Nephron (organoid): ENCODE data around the gene RAB11FIP5.

Source experiments
- H3K27ac Mint-ChIP-seq, 3 experiments: 2 replicates each; pipeline ENCODE4 v1.8.0; 2020; ENCODE audit warnings: mixed read lengths in 3 of 3, mild to moderate bottlenecking in 2 of 3, moderate library complexity in 1 of 3
- H3K27me3 Mint-ChIP-seq: 2 replicates; pipeline ENCODE4 v1.8.0; 2021; ENCODE audit warnings: low read depth, mild to moderate bottlenecking, moderate library complexity, mixed read lengths
- H3K36me3 Mint-ChIP-seq: 2 replicates; pipeline ENCODE4 v1.8.0; 2020; ENCODE audit warnings: low read depth, mixed read lengths
- H3K4me1 Mint-ChIP-seq: 2 replicates; pipeline ENCODE4 v1.8.0; 2020; ENCODE audit warnings: mixed read lengths
- H3K4me3 Mint-ChIP-seq, 3 experiments: 2 replicates each; pipeline ENCODE4 v1.8.0; 2020; ENCODE audit warnings: mild to moderate bottlenecking in 3 of 3, mixed read lengths in 3 of 3, moderate library complexity in 2 of 3
- H3K9me3 Mint-ChIP-seq: 2 replicates; pipeline ENCODE4 v1.8.0; 2020; ENCODE audit warnings: mixed read lengths
- CTCF ChIP-seq, 3 experiments: fragments of 200-600 bp; sonication (generic); IDR thresholded peaks; one replicate each; pipeline ENCODE4 v1.5.0; 2021; ENCODE audit warnings: antibody characterized with exemption in 3 of 3; ENCODE audit not compliant: unreplicated experiment in 3 of 3

The RAB11FIP5 gene

GRCh38 chr2:73088211-73088610 lies 24.5 kb downstream of the RAB11FIP5 start:
- peaks cover 28% of the 10 kb centered on the region for H3K4me1 Mint-ChIP-seq
- no peak for TF ChIP-seq CTCF (IDR thresholded peaks at IDR 0.05; ENCODE audit: unreplicated experiment in 3 of 3)
- H3K9me3 Mint-ChIP-seq: no peaks in the 10 kb centered on the region
- peaks cover 3% of the 10 kb centered on the region for H3K36me3 Mint-ChIP-seq
- H3K27me3 Mint-ChIP-seq: no peaks in the 10 kb centered on the region
- no peak overlapping the region for H3K27ac Mint-ChIP-seq
- no peak overlapping the region for H3K4me3 Mint-ChIP-seq

GRCh38 chr2:73087311-73087710 lies 25.4 kb downstream of the RAB11FIP5 start:
- H3K36me3 Mint-ChIP-seq: peaks cover 3% of the 10 kb centered on the region
- peaks cover 28% of the 10 kb centered on the region for H3K4me1 Mint-ChIP-seq
- peak overlapping the region in 1 of 3 experiments; percentile 28 for H3K27ac Mint-ChIP-seq
- no peaks in the 10 kb centered on the region for H3K9me3 Mint-ChIP-seq
- H3K27me3 Mint-ChIP-seq: no peaks in the 10 kb centered on the region
- no peak for TF ChIP-seq CTCF (IDR thresholded peaks at IDR 0.05; ENCODE audit: unreplicated experiment in 3 of 3)
- H3K4me3 Mint-ChIP-seq: no peak overlapping the region

- Mint-ChIP-seq H3K9me3 (no peaks in the 10 kb centered on the region), H3K4me1 (peaks cover 22% of the 10 kb centered on the region), H3K27me3 (no peaks in the 10 kb centered on the region), H3K27ac (peak overlapping the region; percentile 74 to 96 (median 79)), H3K36me3 (peaks cover 3% of the 10 kb centered on the region), H3K4me3 (no peak overlapping the region)
- TF ChIP-seq CTCF (IDR thresholded peaks at IDR 0.05; ENCODE audit: unreplicated experiment in 3 of 3): peak; percentile 79 to 91 (median 87)
Observed at GRCh38 chr2:73085691-73086090, 27.1 kb downstream of the RAB11FIP5 start.

- Mint-ChIP-seq H3K4me3 (peak overlapping the region in 1 of 3 experiments; percentile 41), H3K9me3 (no peaks in the 10 kb centered on the region), H3K27ac (peak overlapping the region; percentile 70 to 96 (median 79)), H3K36me3 (peaks cover 3% of the 10 kb centered on the region), H3K27me3 (no peaks in the 10 kb centered on the region), H3K4me1 (peaks cover 18% of the 10 kb centered on the region)
- TF ChIP-seq CTCF (IDR thresholded peaks at IDR 0.05; ENCODE audit: unreplicated experiment in 3 of 3): no peak
Observed at GRCh38 chr2:73084971-73085370, 27.8 kb downstream of the RAB11FIP5 start.

- no peaks in the 10 kb centered on the region for H3K9me3 Mint-ChIP-seq
- H3K4me3 Mint-ChIP-seq: peak overlapping the region in 1 of 3 experiments; percentile 5
- H3K27ac Mint-ChIP-seq: peak overlapping the region; percentile 70 to 96 (median 79)
- TF ChIP-seq CTCF (IDR thresholded peaks at IDR 0.05; ENCODE audit: unreplicated experiment in 3 of 3): no peak
- no peaks in the 10 kb centered on the region for H3K27me3 Mint-ChIP-seq
- H3K36me3 Mint-ChIP-seq: peaks cover 3% of the 10 kb centered on the region
- peaks cover 11% of the 10 kb centered on the region for H3K4me1 Mint-ChIP-seq
Observed at GRCh38 chr2:73083886-73084800, 28.6 kb downstream of the RAB11FIP5 start.
